Measurements from ENCODE around the gene SLC6A7. TPM values are rescaled to one million over a fixed set of nuclear protein-coding genes. Genes with fewer than 3 reads are reported as not detected.

The SLC6A7 gene
- total RNA-seq, 1 experiment from 2014 or later, result 0.04 TPM

- H3K27ac Mint-ChIP-seq, result 0 out of 2 replicates have a peak overlapping the region, but pooled peaks have one; percentile 9
These were observed 66.7 kb downstream of the SLC6A7 start for GRCh38 chr5:150256410-150257064.

More at GRCh38 chr5:150256410-150257064, 66.7 kb downstream of the SLC6A7 start:
- H3K36me3 Mint-ChIP-seq, result no peaks in the 10 kb centered on the region
- H3K9me3 Mint-ChIP-seq, result no peaks in the 10 kb centered on the region
- no peaks in the 10 kb centered on the region for H3K27me3 Mint-ChIP-seq (ENCODE audit: low read depth)
- no peak overlapping the region for H3K4me3 Mint-ChIP-seq
- peak; percentile 91 for ATAC-seq
- DNase-seq (ENCODE audit: low spot score), result peak; percentile 74
- TF ChIP-seq ZNF416 (CRISPR knock-in tag; IDR thresholded peaks at IDR 0.05) (no peak), MYBL2 (CRISPR knock-in tag; IDR thresholded peaks at IDR 0.05) (no peak), KAT7 (CRISPR knock-in tag; IDR thresholded peaks at IDR 0.05; ENCODE audit: borderline replicate concordance) (no peak), EMX1 (CRISPR knock-in tag; IDR thresholded peaks at IDR 0.05) (no peak), ARID4B (CRISPR knock-in tag; IDR thresholded peaks at IDR 0.05; ENCODE audit: borderline replicate concordance) (no peak), ZNF281 (CRISPR knock-in tag; IDR thresholded peaks at IDR 0.05) (no peak), CTCF (IDR thresholded peaks at IDR 0.05) (no peak; the same call in 1 of the 2 replicates), ZNF219 (CRISPR knock-in tag; IDR thresholded peaks at IDR 0.05; ENCODE audit: borderline replicate concordance) (no peak), ZNF121 (CRISPR knock-in tag; IDR thresholded peaks at IDR 0.05) (no peak), TCF7 (CRISPR knock-in tag; IDR thresholded peaks at IDR 0.05; ENCODE audit: low read depth) (no peak), ATF6 (CRISPR knock-in tag; IDR thresholded peaks at IDR 0.05) (no peak), GRHL2 (CRISPR knock-in tag; IDR thresholded peaks at IDR 0.05; ENCODE audit: insufficient replicate concordance, severe bottlenecking) (no peak), ZMAT4 (CRISPR knock-in tag; IDR thresholded peaks at IDR 0.05) (no peak), CDX4 (CRISPR knock-in tag; IDR thresholded peaks at IDR 0.05; ENCODE audit: borderline replicate concordance) (no peak), ATF2 (CRISPR knock-in tag; IDR thresholded peaks at IDR 0.05; ENCODE audit: borderline replicate concordance, low read depth) (no peak), MAX (CRISPR knock-in tag; IDR thresholded peaks at IDR 0.05) (no peak), ZNF423 (CRISPR knock-in tag; IDR thresholded peaks at IDR 0.05) (no peak)
- peaks cover 5% of the 10 kb centered on the region for H3K4me1 Mint-ChIP-seq
- ChIA-PET POLR2A (interaction anchor here (0.6 kb wide), 1 partner anchor 14 kb away, joined by 4 read pairs; no protein-coding TSS in a partner anchor), CTCF (interaction anchor here (0.6 to 2.0 kb wide), 19 partner anchors 8 to 134 kb away, joined by 3 to 10 read pairs (median 5); partner anchors contain the start of gene SLC6A7)

Measured in WTC11 (cell line).